Smooth muscle cell of the brain vasculature (primary cell): ENCODE measurements around the gene GRM4.

ENCODE experiments used
- DNase-seq: peaks from one replicate; pipeline ENCODE4 v3.0.0-alpha.2; 2012; ENCODE audit warnings: low read depth, low spot score

The GRM4 gene

DNA sequence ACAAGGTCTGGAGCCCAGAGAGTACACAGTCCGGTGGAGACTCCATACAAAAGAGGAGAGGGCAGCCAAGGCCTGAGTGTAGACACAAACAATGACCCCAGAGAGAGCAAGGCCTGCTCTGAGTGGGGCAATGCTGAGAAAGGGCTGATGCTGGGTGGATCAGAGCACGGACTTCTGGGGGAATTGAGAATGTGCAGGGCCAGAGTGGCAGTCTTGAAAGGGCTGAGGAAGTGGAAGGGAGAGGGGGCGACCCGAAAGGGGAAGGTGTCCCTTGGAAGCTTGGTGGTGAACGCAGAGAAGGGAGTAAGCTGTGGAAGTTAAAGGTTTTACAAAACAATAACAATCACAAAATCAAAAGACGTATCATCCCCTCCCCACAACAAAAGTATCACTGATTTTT is 12.0 kb upstream of the GRM4 start:
- DNase-seq, result no peak

DNA sequence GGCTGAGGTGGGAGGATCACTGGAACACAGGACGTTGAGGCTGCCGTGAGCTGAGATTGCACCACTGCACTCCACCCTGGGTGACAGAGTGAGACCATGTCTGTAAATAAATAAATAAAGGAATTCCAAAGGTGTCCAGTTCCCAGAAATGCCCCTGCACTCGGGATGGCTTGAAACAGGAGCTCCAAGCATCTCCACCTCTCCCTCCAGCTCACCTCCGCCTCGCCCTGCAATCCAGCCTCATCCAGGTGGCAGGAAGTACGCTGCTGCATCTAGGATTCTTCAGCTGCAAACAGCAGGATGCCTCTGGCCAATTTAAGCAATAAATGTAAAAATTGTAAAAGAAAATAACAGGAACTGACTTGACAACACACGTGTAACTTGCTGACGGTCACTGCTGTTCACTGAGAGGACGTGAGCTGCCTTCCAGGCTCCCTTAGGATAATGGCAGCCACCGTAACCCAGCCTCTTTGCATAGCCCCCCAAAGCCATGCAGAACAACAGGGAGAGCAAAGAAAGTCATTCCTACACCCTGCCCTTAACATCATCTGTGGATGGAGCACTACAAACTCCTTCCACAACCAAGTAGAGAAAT is 11.4 kb upstream of the GRM4 start:
- DNase-seq, result no peak

DNA sequence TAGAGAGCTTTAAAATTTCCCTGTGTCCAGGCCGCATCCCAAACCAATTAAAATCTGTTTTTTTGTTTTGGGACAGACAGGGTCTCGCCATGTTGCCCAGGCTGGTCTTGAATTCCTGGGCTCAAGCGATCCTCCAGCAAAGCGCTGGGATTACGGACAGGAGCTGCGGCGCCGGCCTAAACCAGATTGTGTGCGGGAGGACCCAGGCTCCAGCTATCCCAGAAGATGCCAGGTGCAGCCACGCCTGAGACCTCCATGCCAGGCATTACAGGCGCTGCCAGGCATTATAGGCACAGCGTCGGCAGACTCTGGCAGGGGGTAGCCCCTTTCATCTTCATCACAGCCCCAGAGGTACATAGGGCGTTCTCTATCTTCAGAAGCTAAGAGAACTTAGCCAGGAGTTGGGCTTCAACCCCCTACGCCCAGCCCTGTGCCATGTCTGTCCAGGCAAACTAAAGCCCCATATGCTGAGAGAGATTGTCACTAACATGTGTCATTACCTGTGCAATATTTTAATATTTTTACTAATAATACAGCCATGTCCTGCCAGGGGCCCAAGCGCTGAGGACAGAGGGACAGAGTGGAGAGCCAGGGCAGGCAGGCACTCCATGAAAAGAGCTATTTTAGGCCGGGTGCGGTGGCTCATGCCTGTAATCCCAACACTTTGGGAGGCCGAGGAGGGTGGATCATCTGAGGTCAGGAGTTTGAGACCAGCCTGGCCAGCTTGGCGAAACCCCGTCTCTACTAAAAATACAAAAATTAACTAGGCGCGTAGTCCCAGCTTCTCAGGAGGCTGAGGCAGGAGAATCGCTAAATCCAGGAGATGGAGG is 9.8 kb upstream of the GRM4 start:
- DNase-seq, result no peak

DNA sequence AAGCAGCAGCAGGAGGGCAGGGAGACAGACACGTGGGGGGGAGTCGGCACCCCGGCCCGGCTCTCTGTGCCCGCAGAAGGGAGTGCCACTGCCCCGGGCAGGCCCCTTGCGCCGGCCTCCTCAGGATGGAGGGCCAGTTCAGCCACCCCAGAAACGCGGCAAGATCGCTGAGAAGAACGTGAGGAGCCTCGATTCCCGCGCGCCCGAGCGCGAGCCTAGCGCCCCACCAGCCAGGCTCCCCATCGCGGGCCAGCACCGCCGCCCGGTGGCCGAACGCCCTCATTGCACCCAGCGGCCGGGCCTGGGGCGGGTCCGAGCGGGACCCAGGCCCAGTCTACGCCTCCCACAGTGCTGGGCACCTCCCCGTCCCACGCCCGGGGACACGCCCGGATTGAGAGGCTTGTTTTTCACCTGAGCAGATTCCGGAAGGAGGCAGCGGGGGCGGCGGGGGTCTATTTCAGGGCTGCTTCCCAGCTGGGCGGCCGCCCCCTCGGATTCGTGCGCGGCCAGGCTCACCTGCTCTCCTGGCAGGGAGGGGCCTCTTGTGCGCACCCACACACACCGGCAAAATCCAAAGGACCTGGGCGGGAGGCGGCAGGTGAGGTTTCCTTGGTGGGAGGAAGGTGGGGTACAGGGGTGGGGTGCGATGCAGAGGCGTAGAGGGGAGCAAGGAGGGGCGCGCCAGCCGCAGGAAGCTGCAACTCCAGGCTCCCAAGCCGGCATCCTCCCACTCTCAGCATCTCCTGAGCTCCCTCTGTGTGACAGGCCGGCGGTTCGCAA is 9.0 kb upstream of the GRM4 start:
- DNase-seq, result no peak

DNA sequence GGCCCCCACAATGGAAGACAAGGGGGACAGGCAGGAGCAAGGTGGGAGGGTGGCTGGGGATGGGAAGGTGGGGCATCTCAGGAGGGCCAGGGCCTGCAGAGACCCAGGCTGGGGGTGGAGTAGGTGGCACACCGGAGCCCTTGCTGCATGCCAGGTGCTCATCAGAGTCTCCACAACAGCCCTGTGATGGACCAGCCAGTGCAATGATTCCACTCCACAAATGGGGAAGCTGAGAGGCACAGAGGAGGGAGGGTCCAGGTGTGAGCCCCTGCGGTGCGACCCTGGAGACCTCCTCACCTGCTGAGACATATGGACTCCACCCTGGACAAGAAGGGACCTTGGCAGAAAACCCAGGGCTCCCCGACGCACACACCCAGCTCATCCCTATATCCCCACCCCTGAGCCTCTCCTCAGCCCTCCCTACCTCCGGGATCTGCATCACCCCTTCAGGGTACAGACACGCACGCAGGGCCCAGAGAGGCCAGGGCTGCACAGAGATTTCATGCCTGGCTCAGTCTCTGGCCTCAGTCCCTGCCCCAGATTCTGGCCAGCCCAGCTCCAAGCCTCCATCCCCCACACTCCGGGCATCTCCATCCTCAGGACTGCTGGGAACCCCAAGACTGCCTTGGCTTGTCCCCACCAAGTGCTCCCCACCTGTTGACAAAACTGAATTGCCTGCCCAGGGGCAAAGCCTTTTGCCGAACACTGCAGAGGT is 7.1 kb upstream of the GRM4 start:
- no peak for DNase-seq

DNA sequence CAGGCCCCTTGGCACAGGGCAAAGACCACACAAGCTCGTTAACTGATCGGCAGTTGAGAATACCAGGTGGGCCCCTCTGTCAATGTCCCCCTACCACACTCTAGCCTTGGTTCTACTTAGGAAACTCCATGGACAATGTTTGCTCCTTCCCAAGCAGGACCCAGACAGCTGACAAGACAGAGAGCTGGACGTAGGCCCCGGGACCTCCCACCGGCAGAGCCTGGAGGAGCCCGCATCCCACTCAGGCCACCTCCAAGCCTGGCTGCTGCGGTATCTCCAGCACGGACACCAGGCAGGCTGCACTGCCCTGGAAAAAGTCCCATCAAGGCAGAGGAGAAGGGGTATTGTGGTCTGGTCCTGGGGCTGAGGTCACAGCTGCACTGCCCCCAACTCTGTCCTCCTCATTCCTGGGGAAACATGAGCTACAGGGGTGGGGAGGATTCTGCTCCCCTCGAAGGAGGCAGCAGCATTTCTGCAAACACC is 6.2 kb upstream of the GRM4 start:
- no peak for DNase-seq

DNA sequence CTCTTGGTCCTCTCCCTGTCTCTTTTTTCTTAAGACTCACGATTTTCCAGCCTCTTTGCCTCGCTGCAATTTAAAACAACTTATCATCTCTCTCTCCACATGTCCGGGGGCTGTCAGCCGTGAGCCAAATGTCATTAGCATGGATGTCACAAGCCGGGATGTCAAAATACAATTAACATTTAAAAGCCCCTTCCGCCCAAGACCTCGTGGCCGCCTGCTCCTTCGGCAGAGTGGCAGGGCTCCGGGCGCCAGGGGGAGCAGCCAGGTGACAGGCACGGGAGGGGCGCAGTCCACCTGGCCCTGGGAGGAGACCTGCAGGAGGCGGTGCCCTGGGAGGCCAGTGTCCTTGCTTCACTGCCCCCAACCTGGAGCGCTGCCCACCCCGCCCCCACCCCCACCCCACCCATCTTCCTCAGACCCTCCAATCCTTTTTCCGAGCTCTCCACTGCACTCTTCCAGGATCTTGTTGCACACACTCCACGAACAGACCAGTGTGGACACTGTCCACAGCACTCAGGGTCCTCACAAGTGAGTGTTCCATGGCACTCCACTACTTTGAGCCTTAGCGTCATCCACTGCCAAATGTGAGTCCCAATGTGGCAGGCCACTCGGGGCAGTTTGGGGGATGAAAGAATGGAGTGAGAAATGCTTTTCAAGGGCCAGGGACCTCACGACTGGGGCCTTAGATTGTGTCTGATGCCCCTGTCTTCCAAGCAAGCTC is 5.6 kb upstream of the GRM4 start:
- DNase-seq, result no peak

DNA sequence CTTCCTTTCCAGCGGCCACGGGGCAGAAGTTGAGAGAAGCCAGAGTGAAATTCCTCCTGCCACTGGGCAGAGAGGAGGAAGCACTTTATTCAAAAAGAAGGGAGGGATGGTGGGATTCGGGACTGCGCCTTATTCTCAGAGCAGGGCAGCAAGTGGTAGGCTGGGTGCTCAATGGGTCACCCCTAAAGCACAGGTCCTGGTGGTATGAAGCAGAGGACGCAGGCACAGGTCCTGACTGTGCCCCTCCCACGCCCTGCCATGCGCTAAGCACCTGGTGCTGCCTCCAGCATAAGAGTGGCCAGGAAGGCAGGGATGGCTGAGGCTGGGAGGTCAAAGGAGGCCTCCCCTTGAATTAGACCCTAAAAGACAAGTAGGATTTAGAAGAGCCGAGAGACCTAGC is 4.9 kb upstream of the GRM4 start:
- no peak for DNase-seq

DNA sequence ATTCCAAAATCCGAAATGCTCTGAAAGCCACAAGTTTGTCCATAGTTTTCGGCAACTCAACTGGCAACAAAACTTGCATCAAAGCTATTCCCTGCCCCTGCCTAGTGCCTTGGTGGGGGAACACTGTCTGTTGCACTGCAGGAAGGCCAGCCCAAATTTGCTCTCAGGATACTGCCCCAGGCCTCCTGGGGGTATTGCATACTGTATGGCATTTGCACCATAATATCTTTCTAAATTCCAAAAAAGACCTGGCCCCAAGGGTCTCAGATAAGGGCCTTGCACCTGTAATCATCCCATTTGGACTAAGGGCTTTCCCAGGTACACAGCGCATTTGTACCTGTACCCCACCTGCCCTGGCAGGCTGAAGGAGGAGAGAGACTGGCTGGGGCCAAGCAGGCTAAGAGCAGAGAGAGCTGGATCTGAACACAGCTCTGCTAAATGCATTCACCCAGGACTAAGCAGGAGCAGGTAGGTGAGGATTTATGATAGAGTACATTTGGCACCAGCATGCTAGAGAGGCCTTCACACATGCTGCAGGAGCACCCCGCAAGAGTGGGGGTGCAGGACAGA is 4.0 kb upstream of the GRM4 start:
- no peak for DNase-seq

DNA sequence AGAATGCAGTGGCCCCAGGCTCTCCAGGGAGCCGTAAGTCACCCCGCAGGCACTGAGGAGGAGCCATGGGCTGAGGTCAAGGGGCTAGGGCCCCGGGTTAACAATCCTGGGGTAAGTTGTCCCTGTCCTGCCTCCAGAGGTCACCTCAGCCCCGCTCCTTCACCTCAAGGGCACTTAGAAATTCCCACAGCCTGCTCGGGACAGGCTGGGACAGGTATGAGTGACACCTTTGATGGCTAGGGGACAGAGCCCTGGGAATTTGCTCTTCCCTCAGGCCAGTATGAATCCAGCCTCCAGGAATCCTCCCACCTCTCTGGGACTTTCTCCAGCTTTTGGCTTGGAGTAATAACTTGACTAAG is 3.5 kb upstream of the GRM4 start:
- DNase-seq, result no peak

DNA sequence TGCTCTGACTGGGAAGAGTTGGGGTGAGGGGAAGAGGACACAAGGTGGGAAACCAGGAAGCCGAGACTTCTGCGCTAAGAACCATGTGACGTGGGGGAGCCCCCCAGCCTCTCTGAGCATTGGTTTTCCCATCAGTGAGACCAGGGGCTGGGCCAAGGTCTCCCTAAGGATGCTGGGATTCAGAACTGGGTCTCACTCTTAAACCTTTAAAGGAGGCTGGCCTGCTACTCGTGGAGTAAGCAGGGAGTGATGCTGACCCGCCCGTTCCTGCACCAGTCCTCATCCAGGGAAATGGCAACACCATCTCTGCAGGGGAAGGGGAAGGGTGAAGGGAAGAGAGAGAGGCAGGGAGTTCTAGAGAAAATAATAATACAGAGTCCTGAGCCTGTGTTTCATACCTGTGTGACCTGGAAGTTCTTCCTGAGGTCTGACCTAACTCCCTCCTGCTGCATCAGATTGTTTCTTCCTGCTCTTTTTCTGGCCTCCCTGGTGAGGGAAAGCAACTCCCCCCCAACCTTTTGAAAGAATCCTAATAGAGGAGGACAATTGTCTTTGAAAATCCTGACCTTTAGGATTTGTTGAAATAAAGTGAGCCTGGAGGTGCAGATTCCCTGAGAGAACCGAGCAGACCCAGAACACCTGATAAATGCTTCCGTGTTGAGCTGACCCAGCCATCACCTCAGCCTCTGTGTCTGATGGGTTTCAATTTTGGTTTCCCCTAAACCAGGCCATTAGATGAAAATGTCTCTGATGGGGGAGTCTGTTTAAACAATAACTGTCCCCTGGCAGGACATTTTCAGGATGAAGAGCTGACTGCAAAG is 3.0 kb upstream of the GRM4 start:
- DNase-seq, result no peak

DNA sequence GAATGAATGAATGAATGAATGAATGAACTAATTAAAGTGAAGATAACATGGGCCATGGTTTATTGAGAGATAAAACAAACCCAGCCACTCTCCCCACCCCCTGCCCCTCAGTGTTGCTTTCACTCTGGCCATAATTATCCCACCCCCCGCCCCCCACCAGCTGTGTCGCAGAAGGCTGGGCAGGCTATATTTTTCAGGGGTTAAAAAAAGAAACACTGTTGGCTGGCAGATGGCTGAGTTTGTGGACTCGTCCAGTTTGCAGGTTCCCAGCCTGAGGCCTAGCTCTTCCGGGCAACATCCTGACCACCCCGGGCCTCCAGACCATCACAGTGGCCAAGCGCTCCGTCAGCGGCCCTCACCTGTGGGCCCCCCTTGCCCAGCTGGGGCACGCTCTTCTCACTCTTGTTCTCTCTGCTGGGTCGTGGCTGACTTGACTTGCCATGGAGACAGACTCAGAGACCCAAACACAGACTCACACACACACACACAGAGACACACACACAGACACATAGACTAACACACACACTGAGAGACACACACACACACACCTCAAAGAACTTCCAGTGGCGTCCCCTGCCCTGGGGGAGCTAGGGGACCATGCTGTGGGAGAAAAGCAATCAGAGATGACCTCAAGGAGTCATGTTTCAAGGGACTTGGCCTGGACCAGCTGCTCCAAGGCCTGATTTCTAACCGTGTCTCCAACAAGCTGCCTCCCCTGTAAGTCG is 2.2 kb upstream of the GRM4 start:
- DNase-seq, result no peak

DNA sequence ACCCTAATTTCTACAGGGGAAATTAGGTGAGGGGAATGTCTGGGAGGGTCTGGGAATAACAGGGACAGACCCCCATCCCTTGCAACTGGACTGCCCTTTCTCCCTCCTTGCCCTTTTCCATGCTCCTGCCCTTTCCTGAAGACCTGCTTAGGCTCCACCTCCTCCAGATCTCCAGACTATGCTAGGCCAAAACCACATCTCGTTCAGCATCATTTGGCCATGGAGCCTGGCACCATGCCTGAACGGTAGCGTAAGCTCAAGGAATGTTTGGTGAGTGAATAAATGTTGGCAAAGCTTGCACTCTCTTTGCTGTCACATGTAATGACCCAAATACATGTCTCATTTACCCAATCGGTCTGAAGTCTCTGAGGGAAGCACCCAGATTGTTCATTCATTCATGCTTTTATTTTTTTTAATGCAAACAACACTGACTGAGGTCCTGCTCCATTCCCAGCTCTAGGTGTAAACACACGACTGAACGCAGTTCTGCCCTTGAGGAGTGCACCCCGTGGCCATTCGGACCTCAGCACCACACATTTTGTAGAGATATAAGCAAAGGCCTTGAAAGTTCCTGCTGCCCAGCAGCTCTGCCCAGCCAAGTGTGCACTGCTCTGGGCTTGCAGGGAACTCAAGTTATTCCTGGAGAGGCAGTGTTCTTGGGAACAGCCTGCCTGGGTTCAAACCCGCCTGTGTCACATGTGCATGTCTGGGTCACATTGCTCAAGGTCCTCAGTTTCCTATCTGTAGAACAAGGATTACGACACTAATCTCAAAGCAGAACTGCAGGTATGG is 1.1 kb upstream of the GRM4 start:
- no peak for DNase-seq

DNA sequence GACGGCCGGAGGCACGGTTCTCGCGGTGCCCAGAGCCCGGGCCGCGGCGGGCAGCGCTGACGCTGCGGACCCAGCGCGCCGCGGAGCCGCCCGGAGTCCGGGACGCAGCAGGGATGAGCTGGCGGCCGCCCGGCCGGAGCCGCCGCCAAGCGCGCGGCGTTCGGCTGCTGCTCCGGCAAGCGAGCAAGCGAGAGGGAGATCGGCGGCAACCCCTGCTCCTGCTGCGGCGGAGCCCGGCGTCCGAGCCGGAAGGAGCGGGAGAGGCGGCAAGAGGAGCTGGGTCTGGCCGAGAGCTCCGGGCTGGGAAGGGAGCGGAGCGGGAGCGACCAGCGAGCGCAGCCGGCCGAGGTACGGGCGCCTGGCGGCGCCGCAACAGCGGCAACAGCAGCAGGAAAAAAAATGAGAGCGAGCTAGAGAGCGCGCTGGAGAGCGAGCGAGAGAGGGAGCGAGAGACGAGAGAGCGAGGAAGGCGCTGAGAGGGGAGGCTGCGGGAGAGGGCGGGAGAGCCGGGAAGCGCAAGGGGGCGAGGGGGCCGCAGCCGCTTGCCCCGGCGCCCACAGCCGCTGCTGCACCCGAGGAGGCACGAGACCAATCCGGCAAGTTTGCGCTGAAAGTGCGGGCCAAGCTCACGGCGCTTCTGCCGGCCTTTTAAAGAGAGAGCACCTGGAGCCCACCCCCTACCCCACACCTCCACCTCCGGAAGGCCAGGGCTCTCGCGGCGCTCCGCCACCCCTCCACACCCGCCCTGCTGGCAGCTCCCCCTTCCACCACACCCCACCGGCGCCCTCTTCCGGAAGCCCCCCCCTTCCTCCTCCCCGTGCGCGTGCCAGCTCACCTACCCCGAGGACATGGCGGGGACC is 496 bp downstream of the GRM4 start:
- DNase-seq, result peak; percentile 15

DNA sequence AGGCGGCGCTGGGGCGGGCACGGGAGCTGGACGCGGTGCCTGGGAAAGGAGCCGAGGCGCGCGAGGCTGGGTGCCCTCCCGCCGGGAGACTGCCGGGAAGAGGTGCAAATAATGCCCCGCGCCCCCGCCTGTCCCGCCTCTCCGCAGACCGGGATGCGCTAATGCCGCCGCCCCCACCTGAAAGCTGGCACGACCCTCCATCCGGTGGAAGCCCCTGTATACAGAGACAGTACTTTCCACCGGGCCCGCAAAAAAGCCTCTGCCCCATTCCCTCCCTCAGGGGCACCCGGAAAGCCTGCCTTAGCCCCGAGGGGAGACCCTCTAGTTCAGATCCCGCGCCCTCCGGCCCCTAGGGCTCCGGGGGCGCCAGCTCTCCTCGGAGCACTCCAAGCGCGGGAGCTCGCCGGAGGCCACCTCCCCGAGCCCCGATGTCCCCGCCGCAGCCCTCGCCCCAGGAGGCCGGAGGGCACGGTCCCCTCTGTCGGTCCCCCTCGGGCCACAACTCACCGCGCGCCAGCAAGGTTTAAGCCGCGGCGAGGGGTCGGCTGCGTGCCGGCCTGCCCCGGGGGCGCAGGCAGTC is 1.2 kb downstream of the GRM4 start:
- DNase-seq, result no peak

DNA sequence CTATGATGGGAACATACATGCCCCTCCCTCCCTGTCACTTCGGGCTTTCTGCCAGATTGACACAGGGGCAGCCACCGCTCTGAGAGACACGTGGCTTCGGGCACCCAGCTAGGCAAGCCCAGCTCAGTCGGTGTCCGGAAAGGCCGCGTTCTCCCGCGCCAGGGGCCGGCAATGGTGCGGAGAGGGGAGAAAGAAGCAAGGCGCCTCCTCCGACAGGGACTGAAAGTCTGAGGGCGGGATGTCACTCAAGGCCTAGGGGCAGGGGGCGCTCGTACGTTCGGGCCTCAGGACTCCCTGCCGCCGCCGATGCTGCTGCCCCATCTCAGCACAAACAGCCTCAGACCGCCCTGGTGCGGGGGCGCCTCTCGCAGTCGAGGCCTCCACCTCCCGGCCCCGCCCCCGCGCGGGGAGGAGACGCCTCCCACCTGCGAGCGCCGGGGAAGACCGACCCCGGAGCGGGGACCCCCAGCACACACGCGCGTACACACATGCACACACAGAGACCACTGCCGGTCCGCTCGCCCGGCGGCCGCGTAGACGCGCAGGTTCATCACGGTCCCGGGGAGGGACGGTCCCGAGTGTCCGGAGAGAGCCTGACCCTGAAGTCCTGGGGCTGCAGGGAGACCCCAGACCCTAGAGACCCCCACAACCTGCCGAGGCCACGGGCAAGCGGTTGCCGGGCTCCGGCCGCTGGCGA is 1.9 kb downstream of the GRM4 start:
- no peak for DNase-seq
